Activated CD8-positive, alpha-beta memory T cell treated with anti-CD3 and anti-CD28 coated beads, Interleukin-2, amount 50 U/mL, for 24 hours (primary cell): ENCODE data around the gene TBX4.

Experiments used
- DNase-seq: peaks from one replicate; pipeline ENCODE4 v3.0.0-alpha.2; 2020; ENCODE audit errors: extremely low read depth

TBX4 gene

DNA sequence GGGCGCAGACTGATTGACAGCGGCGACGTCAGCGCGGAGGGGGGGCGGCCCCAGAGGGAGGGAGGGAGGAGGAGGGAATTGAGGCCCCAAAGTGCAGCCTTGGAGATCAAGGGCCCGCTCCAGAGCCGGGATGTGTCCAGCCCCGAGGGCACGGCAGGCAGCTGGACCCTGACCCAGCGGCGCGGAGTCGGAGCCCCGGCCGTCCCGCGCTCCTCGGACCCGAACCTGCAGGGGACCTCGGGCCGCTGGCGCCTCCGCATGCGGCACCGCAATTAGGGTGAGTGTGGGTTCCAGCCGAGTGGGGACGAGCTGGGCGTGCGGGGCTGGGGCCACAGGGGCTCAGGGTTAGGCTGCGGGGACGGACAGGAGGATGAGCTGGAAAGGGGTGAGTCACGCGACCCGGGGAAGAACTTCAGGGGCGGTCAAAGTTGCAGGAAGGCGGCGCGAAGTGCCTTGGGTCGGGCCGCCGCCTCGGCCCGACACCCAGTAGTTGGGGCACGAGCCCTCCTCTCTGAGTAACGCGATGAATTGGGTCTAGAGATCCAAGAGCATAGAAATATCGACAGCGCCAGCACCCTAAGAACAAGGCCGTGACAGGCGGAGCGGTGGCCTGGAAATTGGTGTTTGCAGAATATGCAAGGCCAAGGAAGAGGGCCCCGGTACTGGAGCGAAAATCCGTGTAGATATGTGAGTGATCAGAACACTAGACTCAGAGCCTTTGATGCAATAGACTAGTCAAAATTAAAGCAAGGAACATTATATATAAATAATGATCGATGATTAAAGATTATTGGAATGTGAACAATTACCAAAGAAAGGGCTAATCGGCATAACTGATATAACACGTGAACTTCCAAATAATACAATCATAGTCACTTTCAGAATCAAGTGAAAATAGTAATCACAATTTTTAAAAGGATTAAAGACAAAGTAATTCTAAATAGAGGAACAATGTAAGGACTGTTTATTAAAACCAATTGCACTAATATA, at the start of gene TBX4:
Gene TBX4 (plus strand): TSS at position 122 of the 990 bp plus-strand sequence. CDS start 4,069 bp downstream, outside the sequence.
- DNase-seq, result no peak

DNA sequence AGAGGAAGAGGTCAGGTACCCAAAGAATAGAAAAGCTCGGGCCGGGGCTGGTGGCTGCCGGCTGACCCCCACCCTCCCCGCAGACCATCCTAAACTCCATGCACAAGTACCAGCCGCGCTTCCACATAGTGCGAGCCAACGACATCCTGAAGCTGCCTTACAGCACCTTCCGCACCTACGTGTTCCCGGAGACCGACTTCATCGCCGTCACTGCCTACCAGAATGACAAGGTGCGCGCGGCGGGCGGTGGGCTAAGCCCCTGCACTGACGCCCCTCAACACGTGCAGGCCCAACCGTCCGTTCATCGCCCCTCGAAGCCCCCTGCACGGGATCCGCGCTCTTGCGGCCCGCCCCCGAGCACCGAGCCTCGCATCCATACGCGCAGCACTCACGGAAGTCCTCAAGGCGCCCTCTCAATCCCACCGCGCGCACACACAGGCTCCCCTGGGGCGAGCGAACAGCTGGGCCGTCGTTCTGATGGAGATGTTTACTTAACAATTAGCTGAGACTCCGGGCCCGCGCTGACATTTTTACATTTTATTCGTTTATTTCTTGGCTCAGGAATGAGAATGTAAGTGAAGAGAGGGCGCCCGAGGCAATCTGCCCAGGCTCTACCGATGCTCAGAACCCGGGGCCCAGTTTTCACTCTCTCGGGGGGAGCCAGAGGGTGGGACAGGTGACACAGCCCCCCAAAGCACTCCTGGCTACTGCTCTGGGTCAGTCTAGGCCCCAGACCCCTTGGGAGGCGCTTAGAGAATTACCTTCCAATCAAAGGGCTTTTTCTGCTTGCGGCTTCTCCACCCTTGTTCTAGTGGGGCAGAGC, 49.0 kb upstream of the TBX4 start:
- DNase-seq, result no peak

GRCh38 chr17:61403801-61404662, 48.2 kb upstream of the TBX4 start:
- DNase-seq, result no peak

DNA sequence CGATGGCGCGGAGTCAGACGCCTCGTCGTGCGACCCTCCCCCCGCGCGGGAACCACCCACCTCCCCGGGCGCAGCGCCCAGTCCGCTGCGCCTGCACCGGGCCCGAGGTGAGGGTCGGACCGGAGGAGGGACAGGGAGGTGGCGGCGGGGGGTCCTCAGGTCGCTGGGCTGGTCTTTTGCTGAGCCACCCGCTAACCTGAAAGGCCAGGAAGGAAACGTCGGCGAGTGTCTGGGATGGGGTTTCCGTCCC, 47.6 kb upstream of the TBX4 start:
- DNase-seq, result no peak

DNA sequence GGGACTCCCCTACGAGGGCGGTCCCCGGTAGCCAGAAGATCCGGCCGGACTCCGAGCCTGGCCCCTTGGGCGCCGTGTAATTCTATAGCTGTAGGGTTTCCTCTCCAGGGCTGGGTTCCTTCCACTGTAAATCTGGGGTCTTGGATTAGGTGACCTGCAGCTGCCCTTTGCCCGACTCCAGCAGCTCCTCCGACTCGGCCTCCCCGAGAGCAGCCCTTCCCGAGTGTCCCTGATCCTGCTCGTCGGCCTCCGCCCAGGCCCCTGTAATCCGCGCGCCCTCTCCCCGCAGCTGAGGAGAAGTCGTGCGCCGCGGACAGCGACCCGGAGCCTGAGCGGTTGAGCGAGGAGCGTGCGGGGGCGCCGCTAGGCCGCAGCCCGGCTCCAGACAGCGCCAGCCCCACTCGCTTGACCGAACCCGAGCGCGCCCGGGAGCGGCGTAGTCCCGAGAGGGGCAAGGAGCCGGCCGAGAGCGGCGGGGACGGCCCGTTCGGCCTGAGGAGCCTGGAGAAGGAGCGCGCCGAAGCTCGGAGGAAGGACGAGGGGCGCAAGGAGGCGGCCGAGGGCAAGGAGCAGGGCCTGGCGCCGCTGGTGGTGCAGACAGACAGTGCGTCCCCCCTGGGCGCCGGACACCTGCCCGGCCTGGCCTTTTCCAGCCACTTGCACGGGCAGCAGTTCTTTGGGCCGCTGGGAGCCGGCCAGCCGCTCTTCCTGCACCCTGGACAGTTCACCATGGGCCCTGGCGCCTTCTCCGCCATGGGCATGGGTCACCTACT, 47.1 kb upstream of the TBX4 start:
- DNase-seq, result no peak

DNA sequence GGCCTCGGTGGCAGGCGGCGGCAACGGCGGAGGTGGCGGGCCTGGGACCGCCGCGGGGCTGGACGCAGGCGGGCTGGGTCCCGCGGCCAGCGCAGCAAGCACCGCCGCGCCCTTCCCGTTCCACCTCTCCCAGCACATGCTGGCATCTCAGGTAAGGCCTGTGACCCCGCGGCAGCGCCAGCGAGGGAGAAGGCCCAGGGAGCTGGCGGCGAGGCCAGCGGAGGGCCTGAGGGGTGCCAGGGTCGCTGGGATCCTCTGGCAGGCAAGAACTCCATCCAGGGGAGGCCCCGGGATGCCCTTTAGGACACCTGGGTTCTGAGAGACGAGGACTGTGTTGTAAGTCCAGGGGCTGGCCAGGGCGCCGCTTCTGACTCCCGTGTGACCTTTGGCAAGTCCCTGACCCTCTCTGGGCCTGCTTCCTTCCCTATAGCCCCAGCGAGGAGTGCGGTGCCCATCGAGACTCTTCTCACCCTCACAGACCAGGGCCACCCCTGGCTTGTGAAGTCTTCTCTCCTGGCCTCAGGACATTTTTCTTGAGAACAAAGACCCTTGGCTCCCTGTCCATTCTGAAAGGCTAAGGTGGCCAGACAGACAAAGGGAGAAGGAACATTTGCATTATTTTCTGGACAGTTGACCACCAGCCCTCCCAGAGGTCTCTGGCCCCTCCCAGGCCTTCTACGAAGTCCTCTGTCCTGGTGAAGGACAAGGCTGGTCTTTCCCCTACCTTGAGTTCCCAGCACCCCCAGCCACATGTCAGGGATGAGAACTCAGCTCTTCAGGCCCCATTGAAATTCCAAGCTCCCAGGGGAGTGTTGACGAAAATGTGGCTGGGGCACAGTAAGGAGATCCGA, 46.3 kb upstream of the TBX4 start:
- no peak for DNase-seq

GRCh38 chr17:61406537-61406845, 45.7 kb upstream of the TBX4 start:
- no peak for DNase-seq

DNA sequence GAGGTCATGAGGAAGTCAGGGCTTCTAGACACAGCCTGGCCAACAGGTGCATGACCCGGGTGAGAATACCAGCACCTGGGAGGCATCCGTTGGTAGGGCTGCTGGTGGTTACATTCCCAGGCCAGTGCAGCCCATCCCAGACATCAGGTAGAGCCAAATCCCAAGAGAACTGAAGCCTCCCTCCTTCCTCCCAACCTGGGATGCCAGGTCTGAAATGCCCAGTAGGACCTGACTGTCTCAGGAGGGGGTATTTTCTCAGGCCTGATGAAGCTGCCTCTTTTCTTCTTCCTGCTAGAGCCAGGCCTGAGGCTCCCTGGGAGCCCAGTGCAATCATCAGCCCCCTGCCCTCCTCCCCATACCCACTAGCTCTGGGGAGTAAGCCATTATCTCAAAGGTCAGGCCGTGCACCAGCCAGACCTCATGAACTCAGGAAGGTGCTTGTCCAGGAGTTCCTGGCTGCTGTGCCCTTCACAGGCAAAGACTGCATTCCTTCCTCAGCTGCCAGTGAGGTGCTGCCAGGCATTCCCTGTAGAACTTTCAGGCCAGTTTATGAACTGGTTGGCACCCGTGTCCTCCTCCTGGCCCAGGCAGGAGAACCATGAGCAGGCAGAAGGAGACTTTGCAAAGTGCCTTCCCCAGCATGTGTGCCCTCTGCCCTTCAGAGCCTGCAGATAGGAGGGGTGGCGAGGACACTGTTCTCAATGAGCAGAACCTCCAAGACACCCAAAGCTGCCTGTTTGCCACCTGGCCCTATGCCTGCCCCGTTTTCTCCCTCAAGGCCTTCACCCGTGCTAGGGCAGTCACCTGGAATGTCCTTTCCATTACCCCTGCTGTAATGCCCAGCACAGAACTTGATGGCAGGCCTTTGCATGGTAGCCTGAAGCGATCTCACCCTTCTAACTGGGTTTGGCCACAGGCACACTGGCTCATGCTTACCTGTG, 45.0 kb upstream of the TBX4 start:
- no peak for DNase-seq

DNA sequence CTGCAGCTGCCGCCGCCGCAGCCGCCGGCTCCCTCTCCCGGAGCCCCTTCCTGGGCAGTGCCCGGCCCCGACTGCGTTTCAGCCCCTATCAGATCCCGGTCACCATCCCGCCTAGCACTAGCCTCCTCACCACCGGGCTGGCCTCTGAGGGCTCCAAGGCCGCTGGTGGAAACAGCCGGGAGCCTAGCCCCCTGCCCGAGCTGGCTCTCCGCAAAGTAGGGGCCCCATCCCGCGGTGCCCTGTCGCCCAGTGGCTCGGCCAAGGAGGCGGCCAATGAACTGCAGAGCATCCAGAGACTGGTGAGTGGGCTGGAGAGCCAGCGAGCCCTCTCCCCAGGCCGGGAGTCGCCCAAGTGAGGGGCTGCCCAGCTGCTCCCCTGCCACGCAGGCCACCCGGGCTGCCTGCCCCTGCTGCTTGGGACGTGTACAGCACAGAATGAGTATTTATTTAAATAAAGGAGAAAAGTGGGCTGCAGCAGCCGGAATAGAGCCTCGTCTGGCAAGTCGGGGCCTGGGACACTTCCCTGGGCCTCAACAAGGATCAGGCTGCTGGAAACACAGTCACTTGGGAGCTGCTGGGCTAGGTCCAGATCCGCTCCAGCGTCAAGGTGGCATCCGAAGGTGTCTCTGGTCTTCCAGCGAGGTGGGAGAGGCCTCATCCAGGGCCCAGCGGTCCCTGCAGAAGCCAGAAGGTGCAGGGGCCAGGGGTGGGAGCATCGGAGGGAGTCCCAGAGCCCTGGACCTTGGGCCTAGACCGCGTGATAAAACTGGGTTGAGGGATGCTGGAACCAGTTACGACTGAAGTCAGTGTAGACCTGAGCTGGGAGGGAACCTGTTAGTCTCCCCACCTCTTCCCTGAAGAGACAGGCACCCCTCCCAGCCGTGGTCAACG, 43.8 kb upstream of the TBX4 start:
- DNase-seq, result no peak

- DNase-seq, result no peak
These were observed 42.7 kb upstream of the TBX4 start for GRCh38 chr17:61409301-61410112.

DNA sequence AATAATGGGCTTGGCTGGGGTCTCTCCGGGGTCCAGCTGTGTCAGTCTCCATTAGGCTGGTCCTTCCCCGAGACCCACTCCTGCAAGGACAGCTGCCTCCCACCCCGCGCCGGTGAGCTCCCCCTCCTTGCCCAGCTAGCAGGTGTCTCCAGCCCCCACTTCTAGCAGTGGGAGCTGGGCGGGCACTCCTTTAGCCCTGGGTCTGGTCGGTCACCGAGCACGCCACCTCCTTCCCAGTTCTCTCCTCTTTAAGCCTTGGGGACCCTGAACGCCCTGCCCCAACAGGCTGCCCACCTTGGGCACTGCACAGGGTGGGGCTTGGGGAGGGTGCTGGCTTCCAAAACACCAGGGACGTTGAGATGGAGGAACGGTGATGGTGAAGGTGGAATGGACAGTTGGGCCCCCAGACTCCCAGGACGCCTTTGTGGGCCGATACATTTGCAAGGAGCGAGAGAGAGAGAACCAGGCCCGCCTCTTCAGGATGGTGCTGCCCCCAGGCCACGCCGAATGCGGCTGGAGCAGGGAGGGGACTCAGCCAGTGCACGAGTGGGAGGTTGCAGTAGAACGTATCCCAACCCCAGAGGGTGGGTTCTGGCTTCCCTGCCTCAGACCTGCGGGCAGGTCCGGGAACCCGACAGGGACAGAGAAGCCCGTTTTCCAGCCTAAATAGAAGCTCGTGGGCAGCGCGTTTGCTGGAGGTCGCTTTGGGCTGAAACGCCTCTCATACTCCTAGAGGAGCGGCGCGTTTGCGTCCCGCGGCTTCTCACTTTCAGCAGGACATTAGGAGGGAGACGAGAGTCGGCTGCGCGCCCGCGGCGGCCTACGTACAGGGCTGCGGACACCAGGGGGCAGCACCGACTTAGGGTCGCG, 41.8 kb upstream of the TBX4 start:
- DNase-seq, result no peak

DNA sequence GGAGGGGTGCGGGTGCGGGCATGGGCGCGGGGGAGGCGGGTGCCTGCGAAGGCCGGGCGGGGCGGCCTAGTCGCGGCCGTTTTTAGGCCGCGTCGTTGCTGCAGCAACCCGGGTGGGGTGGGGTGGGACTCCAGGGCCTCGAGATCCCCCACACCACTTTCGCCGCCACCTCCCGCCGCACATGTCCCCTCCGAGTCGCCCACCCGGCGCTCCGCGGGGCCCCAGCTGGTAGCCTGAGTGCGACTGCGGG, 41.3 kb upstream of the TBX4 start:
- DNase-seq, result no peak

DNA sequence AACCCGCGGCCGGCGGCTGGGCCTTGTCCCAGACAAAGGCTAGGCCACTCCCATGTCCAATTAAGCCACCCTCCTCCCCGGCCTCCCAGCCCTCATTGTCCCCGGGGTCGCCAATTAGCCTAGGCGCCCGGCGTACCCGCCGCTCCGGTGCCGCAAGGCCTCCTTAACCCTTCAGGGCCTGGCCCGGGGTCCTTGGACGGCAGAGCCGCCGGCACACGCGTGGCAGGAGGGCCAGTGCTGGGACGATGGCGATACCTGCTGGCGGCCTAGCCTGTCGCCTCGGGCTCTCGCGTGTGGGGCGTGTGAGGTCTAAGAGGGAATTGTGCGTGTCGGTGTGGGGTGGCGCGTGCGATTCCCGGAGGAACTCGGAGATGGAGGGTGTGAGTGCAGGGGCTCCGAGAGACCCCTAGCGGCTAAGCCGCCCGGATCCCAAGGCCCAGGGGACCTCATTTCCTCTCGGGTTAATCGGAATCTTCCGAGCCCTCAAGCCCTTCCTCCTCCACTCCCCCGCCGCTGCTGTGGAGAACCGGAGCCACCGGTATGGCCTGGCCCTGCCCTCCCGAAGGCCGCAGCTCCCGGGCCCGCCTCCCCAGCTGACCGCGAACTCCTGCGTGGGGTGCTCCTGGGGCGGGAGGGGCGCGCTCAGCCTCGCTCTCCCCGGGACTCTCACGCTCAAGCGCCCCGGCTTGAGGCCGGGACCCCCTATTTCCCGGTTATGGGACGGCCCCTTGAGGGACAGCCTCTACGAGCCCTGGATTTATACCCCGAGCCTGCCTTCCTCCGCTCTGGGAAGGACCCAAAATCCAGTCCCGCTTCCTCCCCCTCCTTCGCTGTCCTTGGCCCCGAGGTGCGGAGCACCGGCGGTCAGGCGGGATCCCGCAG, 40.7 kb upstream of the TBX4 start:
- DNase-seq, result no peak

DNA sequence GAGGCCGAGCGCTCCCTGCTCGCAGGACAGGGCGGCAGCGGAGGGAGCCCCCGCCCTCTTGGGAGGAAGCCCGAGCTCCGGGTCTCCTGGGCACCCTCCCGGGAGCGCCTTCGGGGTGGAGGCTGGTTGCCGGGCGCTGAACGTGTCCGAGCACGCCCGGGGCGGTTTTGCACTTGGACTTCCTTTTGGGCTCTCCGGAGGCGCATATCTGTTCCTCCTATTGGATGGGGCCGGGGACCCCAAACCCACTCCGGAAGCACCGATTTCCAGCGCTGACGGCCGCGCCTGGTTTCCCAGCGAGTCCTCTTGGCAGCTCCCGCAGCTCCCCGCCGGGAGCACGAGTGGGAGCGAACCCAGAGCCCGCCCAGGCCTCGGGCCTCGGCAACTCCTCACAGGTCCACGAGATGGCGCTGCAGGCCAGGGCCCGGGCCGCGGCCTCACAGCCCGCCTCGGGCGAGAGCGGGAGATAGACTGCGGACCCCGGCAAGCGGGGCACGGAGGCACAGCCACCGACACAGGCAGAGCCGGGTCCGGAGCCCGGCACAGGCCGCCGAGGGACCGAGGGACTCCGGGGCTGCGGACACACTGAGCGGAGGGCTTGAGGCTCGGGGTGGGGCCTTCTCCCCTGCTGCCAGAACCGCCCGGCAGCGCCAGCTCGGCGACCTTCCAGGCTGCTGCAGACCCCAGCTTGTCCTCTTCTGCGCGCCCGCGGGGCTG, 39.9 kb upstream of the TBX4 start:
- DNase-seq, result no peak
